Activated naive CD4-positive, alpha-beta T cell treated with Interleukin-2 at 50 U/mL for 16 hours (primary cell): ENCODE results near the gene NEMP1.
A peak's percentile ranks its signal among the peaks of the same experiment; 100 is the strongest.
"Not testable (repeated sequence)": the region's sequence is repeated elsewhere in the genome, so short reads cannot be mapped to it uniquely, and the experiment has no call there.

Source experiments
- DNase-seq: peaks from one replicate; pipeline ENCODE4 v3.0.0-alpha.2; 2020

NEMP1 gene, protein sequence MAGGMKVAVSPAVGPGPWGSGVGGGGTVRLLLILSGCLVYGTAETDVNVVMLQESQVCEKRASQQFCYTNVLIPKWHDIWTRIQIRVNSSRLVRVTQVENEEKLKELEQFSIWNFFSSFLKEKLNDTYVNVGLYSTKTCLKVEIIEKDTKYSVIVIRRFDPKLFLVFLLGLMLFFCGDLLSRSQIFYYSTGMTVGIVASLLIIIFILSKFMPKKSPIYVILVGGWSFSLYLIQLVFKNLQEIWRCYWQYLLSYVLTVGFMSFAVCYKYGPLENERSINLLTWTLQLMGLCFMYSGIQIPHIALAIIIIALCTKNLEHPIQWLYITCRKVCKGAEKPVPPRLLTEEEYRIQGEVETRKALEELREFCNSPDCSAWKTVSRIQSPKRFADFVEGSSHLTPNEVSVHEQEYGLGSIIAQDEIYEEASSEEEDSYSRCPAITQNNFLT

GRCh38 chr12:57078519-57079404 is at the start of gene NEMP1:
NEMP1 (minus strand) TSS chr12:57078791; CDS start chr12:57078745, 46 bp downstream.
- DNase-seq = peak; percentile 96

- peak; percentile 77 for DNase-seq
Observed at GRCh38 chr12:57127726-57128518, 49.3 kb upstream of the NEMP1 start, which contains the start of gene LRP1. LRP1 (plus strand) TSS chr12:57128483; CDS start chr12:57128965, 482 bp downstream.

GRCh38 chr12:57127101-57127725 is 48.6 kb upstream of the NEMP1 start:
- DNase-seq = peak; percentile 46

DNA sequence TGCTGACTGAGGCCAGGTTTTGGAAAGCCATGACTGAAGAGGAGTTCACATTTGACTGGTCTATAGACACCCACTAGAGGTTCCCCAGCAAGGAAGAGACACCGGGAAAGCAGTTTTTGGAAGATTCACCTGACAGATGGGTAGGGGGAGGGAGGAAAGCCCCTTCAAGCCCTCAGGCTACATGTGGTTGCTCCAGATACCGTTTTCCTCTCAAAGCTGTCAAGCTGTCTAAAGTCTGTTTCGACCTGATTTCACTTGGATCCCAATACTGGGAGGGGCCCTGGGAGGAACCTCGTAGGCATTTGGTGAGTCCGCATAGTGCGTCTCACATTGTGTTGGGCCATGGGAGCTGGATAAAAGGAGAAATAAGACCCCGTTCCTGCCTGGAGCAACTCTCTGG is 48.0 kb upstream of the NEMP1 start:
- no peak for DNase-seq

- DNase-seq = no peak
Observed at GRCh38 chr12:57126061-57126460, 47.5 kb upstream of the NEMP1 start.

GRCh38 chr12:57124261-57124877 is 45.8 kb upstream of the NEMP1 start:
- DNase-seq = peak; percentile 79

DNA sequence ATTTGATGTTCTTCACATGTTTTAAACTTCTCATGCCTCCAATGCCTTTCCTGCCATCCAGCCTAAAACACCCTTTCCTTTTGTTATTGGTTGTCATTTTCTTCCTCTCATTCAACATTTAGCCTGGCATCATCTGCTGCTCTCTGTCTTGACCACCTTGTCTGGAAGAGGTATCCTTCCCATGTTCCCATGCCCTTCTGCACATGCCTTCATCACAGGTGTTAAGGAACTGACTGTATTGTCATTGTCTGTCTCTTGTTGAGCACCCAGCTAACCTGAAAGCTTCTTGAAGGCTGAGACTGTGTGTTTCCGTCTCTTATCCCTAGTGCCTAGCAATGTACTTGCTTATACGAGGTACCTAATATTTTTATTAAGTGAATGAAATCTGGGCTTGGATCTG is 45.2 kb upstream of the NEMP1 start:
- no peak for DNase-seq

GRCh38 chr12:57120718-57121117 is 42.1 kb upstream of the NEMP1 start:
- DNase-seq = not testable (repeated sequence)

GRCh38 chr12:57119294-57120085 is 40.9 kb upstream of the NEMP1 start:
- DNase-seq = no peak

DNA sequence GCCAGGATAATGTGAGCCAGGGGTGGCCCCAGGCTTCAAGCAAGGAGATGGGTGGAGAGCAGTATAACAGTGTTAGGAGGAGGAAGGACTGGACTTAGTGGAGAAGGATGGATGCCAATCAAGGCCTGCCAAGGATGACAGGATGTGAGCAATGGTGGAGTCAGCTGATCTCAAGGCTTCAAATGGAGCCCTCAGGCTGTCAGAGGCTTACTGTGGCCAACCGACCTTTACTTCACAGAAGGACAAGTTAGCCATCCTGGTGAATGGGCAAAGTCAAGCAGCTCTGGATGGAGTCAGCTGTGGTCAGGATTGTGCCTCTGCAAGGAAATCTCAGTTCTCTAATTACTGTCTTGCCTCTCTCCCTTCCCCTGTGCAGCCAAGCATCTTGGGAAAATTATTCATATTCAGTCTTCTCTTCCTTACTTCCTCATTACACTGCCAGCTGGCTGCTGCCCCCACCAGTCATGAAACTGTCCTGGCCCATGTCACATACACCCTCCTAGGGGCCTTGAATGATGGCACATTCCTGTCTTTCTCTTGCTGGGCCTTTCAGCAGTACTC is 40.2 kb upstream of the NEMP1 start:
- DNase-seq = no peak

GRCh38 chr12:57116580-57117281 is 38.1 kb upstream of the NEMP1 start:
- no peak for DNase-seq

GRCh38 chr12:57112492-57113294 is 34.1 kb upstream of the NEMP1 start:
- no peak for DNase-seq

- peak; percentile 81 for DNase-seq
Observed at GRCh38 chr12:57111031-57111734, 32.6 kb upstream of the NEMP1 start, which contains the start of gene STAT6. STAT6 (minus strand) TSS chr12:57111362; CDS start chr12:57108278, 3,084 bp downstream.

DNA sequence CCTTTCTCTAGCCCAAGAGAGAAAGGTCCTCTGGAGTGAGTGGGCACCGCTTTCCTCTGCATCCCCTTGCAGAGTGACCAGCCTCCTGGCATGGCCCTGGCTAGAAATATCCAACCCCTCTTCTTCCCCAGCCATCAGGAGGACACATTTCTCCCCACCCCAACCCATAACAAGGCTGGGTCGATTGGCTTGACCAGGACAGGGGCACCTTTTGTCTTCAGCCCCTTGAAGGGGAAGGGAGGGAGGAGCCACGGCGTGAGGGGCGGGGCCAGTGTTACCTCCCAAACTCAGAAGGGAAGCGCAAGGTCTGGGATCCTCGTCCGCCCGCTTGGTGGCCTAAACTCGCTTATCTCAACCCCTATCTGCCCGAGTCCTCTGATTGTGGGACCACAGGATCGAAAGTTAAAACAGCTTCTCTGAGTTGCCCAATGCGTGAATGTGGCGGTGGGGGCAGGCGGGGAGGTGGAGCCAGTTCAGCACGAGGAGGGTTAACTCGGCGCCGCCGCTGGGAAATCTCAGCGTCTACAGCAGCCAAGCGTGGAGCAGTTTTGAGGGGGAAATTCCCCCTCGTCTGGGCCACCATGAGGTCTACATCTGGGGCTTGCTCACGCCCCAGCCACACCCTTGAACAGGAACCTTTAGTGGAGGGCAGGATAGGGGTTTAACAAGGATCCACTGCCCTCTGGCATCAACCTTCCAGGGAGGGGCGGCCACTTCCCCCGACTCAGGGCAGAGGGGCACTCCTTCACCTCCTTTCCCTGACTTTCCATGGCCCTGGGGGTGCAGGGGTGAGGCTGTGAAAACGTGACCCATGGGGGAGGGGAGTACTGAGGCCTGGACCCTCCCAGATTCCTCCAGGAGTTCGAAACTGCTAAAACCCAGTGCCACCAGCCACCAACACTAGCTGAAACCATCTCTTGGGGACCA is 31.8 kb upstream of the NEMP1 start:
- peak; percentile 80 for DNase-seq

- DNase-seq = no peak
Observed at GRCh38 chr12:57109207-57110103, 30.9 kb upstream of the NEMP1 start.
